HG02798 (cell line): Measurements from ENCODE around the gene CDK15.
"Not testable (repeated sequence)": the region's sequence is repeated elsewhere in the genome, so short reads cannot be mapped to it uniquely, and the experiment has no call there.

Source experiments
- ATAC-seq: cut with Tn5 transposase; IDR thresholded peaks from one replicate; pipeline ENCODE4 v1.9.1; 2021; ENCODE audit warnings: mild to moderate bottlenecking; ENCODE audit not compliant: unreplicated experiment, poor library complexity

Gene CDK15

GRCh38 chr2:201788371-201788770 lies 18.0 kb upstream of the CDK15 start:
- no peak for ATAC-seq

- ATAC-seq = no peak
These were observed 16.9 kb upstream of the CDK15 start for GRCh38 chr2:201789395-201789794.

- ATAC-seq = no peak
These were observed 16.0 kb upstream of the CDK15 start for GRCh38 chr2:201790291-201790690.

GRCh38 chr2:201790989-201791388 lies 15.3 kb upstream of the CDK15 start:
- ATAC-seq = no peak

GRCh38 chr2:201793631-201794030 lies 12.7 kb upstream of the CDK15 start:
- ATAC-seq = no peak

- ATAC-seq = no peak
These were observed 12.0 kb upstream of the CDK15 start for GRCh38 chr2:201794294-201794693.

DNA sequence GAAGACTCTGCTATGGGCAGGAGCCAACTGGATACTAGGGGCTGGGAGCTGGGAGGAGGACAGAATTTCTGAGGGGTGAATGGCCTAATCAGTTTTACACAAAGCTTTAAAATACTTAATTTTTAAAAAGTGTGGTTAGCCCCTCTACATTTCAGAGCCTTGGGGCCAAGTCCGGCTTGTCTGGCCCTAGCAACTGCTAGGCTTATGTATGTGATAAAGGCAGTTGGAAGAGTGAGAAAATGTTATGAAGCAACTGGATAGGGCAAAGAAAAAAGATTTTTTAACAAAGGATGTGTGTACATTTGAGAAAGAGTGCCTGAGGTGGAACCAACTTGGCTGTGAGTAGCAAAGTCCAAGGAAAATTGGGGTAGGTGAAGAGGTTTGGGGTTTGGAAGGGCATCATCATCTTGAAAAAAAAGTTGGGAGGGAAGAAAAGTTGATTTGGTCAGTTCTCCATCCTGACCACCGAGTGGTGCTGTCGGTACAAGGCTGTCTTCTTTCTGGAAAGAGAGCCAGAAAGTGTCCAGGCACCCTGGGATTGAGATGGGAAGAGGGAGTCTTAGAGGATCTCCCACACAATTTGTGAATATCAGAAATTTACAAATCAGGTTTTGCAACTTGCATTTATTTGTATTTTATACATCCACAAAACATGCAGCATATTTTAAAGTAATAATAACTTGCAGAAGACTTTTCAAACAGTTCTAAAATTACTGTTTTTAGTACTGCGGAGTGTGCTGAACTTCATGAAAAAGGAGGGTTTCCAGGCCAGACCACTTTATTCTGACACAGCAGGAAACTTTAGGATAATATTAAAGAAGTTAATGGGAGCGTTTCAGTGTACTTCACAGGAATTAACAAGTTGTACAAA lies 10.5 kb upstream of the CDK15 start:
- no peak for ATAC-seq

- ATAC-seq = no peak
These were observed 9.9 kb upstream of the CDK15 start for GRCh38 chr2:201796478-201796865.

DNA sequence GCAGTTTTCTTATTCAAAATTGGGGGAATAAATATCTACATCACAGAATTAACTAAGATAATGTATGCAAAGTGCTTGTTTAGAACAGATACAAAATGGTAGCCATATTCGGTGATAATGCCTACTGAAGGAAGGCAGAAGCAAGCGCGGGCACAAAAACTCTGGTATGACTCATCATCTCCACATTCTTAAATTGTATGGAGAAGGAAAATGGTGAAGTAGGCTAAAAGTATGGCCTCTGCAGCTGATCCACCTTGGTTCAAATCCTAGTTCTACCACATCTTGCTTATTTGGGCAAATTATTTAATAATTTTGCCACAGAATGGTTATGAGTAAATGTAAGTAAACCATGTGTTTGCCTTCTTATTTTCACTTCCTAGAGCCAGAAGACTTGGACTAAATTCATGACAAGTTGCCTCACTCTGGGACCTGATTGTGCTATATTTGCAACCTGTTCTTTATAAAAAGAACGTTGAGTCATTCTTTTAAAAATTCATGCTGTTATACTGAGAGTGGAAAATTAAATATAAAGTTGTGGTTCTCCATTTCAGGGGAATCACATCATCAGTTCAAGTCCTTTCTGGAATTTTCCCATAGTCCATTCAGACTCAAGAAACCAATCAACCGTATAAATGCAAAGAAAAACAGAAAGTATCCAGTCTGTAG lies 9.0 kb upstream of the CDK15 start:
- no peak for ATAC-seq

GRCh38 chr2:201798252-201798913 lies 8.0 kb upstream of the CDK15 start:
- no peak for ATAC-seq

DNA sequence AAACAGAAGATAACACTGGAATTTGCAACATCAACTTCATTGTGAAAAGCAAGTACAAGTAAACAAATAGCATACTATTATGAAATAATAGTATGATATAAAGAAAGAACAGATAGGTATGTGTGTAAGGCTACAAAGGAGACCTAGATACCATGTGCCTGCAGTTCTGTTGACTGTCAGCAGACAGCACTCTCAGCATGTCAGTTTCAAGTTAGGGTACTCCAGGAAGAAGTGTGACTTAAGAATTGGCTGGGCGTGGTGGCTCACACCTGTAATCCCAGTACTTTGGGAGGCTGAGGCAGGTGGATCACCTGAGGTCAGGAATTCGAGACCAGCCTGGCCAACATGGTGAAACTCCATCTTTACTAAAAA lies 7.4 kb upstream of the CDK15 start:
- ATAC-seq = not testable (repeated sequence)

DNA sequence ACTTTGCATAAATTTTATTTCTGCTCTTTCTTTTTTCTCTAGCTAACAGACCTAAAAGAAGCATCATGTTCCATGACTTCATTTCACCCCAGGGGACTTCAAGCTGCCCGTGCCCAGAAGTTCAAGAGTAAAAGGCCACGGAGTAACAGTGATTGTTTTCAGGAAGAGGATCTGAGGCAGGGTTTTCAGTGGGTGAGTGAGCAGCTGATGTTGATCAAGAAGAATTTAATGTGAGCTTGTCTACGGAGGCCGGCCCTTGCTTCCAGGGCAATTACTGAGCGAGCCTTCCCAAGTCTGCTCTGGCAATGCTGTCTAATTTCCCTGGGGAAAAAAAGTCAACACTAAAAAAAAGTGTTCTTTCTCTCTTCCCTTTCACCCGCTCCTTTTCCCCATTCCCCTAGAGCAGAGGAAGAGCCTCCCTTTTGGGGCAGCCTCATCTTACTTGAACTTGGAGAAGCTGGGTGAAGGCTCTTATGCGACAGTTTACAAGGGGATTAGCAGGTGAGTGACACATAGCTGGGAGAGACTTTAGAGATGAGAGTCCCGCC lies 1.2 kb downstream of the CDK15 start:
- ATAC-seq = no peak

DNA sequence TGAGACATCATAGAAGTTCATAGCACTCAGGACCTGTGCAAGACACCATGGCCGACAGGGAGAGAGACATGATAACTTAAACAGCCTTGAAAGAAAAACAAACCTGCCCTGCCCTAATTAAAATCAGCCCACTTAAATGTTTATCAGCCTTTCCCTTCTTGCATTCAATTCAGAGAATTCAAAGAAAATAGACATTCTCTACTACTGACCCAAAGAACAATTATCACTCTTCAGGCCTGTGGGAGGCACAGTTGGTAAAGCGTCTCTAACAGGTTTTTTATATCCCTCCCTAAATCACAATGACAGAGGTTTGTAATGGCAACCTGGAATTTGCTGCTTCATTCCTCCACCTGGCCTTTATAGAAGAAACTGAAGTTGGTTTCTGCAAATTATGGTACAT lies 1.7 kb downstream of the CDK15 start:
- no peak for ATAC-seq

GRCh38 chr2:201809633-201810032 lies 3.3 kb downstream of the CDK15 start:
- ATAC-seq = no peak

DNA sequence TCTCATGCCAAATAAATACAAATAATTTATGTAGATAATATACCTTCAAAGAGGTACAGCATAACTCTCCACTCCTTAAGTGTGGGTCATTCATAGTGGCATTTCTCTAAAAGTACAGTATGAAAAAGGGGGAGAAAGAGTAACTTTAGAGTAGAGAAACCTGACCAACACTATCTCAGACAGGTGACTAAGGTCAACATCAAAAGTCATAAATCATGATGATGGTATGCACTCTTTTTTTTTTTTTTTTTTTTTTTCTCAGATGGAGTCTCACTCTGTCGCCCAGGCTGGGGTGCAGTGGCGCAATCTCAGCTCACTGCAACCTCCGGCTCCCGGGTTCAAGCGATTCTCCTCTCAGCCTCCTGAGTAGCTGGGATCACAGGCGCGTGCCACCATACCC lies 4.3 kb downstream of the CDK15 start:
- not testable (repeated sequence) for ATAC-seq

- ATAC-seq = no peak
These were observed 7.8 kb downstream of the CDK15 start for GRCh38 chr2:201813996-201814760.

- ATAC-seq = no peak
These were observed 10.6 kb downstream of the CDK15 start for GRCh38 chr2:201816657-201817575.

DNA sequence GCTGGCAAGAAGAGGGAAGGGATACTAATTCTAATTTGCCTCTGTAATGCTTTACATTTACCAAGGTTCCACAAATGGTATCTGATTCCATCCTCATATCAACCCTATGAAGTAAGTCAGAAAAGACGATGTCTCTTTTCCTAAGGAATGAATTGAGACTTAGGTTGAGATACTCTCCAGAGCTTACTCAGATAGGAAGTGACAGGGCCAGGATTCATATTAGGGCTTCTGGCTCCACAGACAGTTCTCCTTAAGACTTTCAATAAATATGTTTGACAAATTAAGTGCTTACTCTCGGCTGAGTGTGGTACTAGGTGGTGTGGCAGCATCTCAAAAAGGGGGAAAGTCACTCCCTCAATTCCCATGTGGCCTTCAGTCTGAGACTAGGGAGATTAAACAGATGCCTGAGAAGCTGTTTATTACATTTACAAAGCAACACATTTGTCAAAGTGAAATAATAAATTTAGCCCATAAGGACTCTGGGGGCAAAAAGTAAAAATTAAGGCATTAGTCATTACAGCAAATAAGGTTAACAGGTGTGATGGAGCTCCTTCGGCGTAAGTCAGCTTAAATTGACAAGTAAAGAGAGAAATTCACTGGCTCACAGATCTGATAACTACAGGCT lies 14.2 kb downstream of the CDK15 start:
- ATAC-seq = no peak

GRCh38 chr2:201821080-201821479 lies 14.7 kb downstream of the CDK15 start:
- ATAC-seq = no peak
